NK-92 (cell line): Measurements from ENCODE around the gene BAZ1A.
"Not testable (repeated sequence)": the region's sequence is repeated elsewhere in the genome, so short reads cannot be mapped to it uniquely, and the experiment has no call there.

ENCODE experiments used
- DNase-seq: peaks from one replicate; lab custom pipeline; 2025; ENCODE audit not compliant: unreplicated experiment; lab: John Stamatoyannopoulos, UW

Gene BAZ1A

GRCh38 chr14:34785223-34786006, 89.7 kb downstream of the BAZ1A start:
- DNase-seq, result no peak

GRCh38 chr14:34782031-34782430, 93.1 kb downstream of the BAZ1A start:
- no peak for DNase-seq

- no peak for DNase-seq
Observed at GRCh38 chr14:34781242-34781641, 93.9 kb downstream of the BAZ1A start.

DNA sequence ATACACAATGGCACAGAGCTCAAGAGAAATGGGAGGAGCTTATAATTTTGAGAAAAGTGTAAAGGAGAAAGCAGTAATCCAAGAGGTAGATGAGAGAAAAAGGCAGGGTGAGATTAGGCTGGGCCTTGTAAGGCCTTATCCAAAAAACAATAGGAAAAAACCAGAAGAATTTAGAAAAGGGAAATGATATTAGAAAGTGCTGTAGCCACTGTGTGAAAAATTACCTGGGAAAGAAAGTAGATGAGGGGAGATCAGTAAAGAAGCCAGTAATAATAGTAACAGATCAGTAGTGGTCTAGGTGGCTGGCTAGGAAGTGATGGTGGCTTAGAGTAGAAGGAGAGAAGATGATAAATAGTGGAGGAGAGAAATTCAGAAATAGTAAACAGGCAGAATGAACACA, 94.5 kb downstream of the BAZ1A start:
- no peak for DNase-seq

GRCh38 chr14:34778744-34779143, 96.4 kb downstream of the BAZ1A start:
- DNase-seq, result no peak

GRCh38 chr14:34776611-34777010, 98.5 kb downstream of the BAZ1A start:
- DNase-seq, result no peak

DNA sequence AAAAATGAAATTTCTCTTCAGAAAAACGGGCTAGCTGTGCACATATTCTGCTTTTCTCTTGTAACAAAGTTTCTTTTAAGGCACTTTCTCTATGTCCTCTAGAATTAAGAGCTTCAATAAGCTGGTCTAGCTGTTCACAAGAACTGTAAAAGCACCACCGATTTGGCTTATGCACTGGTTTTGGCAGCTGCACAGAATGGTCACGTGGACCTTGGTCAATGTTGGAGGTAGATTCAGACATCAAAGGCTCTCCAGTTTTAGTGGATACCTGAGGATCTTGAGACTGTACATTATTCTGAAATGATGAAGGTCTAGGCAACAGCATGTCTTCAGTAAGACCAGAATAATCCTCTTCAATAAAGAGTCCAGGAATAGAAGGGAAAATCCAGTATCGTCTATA, 99.2 kb downstream of the BAZ1A start:
- DNase-seq, result no peak

DNA sequence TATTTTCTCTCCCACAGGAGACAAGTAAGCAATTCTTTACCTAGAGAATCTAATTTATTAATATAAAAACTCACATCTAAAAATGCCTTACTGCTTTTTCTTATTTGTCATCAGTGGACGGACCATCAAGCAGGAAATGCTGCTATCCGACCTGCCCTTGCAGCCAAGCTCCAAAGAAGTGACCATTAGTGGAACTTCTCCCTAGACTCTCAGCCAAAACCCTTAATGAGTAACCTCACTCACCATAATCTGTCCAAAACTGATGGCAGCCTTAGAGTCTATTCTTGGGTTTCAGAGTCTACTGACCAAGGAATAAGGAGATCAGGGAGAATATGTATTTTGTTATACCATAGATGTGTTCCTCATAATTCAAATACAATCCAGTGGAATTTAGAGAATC, 99.8 kb downstream of the BAZ1A start:
- no peak for DNase-seq

DNA sequence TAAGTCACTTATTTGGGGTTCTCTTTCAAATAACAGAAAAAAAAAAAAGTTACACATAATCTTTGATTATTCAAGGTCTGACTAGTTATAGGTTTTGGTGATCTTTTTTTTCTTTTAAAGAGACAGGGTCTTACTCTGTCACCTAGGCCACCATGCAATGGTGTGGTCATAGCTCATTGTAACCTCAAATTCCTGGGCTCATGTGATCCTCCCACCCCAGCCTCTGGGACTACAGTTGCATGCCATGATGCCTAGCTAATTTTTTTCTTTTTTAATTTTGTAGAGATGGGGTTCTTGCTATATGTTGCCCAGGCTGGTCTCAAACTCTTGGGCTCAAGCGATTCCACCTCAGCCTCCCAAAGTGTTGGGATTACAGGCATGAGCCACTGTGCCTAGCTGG, 104.3 kb downstream of the BAZ1A start:
- DNase-seq, result no peak

DNA sequence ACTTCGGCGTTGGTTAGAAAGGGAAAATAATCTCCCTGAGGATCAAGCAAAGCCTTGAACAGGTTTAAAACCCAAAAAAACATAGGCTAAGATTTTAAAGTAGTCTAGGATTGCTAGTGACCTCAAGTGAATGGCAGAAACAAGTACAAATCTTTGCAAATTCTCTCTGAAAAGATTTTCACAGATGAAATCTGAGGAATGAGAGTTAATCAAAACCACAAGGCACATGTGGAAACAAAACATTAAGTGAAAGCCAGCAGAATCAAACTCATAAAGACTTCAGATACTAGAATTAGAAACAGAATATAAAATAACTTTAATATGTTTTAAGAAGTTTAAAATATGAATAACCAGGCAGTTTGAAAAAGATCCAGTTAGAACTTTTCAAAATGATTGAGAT, 108.6 kb downstream of the BAZ1A start:
- DNase-seq, result no peak

DNA sequence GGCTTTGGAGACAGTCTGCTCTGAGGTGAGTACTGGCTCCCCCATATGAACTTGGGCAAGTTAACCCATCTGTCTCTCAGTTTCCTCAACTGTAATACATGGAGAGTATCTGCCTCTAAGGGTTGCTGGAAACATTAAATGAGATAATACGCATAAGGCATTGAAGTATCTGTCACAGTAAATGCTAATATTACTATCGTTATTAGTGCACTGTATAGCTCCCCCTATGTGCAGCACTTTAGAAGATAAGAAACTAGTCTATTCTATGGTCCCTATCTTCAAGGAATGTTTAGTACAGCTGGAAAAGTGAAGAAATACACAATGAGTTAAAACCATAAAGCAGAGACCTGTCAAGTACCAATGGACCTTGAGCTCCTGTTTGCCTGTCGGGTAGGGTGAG, 109.1 kb downstream of the BAZ1A start:
- DNase-seq, result no peak

- no peak for DNase-seq
Observed at GRCh38 chr14:34755215-34755614, 119.9 kb downstream of the BAZ1A start.

- no peak for DNase-seq
Observed at GRCh38 chr14:34754687-34755086, 120.5 kb downstream of the BAZ1A start.

GRCh38 chr14:34750670-34751069, 124.5 kb downstream of the BAZ1A start:
- DNase-seq, result no peak

- DNase-seq, result no peak
Observed at GRCh38 chr14:34750233-34750632, 124.9 kb downstream of the BAZ1A start.

- DNase-seq, result no peak
Observed at GRCh38 chr14:34749408-34749807, 125.8 kb downstream of the BAZ1A start.

DNA sequence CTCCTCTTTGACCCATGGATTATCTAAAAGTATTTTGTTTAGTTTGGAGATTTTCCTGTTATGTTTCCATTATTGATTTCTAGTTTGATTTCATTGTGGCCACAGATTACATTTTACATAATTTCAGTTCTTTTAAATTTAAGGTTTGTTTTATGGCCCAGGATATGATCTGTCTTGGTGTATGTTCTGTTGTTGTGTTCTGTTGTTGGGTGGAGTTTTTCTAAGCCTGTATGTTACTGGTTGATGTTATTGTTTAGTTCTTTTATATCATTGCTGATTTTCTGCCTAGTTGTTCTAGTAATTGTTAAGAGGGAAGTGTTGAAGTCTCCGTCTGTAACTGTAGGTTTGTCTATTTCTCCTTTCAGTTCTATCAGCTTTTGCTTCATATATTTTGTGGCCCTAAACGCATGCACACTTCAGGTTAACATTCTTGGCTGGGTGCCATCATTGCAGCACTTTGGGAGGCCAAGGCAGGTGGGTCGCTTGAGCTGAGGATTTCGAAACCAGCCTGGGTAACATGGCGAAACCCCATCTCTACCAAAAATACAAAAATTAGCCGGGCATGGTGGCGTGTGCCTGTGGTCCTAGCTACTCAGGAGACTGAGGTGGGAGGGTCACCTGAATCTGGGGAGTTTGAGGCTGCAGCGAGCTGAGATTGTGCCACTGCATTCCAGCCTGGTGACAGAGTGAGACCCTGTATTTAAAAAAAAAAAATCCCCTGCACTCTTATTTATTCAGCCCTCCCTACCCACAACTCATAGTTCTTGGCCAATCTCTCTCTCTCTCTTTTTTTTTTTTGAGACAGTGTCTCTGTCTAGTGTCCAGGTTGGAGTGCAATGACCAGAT, 132.7 kb downstream of the BAZ1A start:
- DNase-seq, result no peak

- no peak for DNase-seq
Observed at GRCh38 chr14:34741840-34742239, 133.3 kb downstream of the BAZ1A start.

DNA sequence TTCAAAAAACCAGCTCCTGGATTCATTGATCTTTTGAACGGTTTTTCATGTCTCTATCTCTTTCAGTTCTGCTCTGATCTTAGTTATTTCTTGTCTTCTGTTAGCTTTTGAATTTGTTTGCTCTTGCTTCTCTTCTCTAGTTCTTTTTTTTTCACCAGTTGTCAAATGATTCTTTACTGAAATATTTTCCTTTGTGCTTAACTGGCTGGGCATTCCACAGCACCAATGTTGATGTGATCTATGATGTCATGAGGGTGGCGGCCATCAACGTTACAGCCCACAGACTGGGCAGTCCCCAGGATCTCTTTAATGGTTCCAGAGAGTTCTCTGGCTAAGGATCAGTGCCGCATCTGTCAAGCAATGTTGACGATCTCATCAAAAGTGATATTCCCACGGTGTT, 135.0 kb downstream of the BAZ1A start:
- DNase-seq, result not testable (repeated sequence)

DNA sequence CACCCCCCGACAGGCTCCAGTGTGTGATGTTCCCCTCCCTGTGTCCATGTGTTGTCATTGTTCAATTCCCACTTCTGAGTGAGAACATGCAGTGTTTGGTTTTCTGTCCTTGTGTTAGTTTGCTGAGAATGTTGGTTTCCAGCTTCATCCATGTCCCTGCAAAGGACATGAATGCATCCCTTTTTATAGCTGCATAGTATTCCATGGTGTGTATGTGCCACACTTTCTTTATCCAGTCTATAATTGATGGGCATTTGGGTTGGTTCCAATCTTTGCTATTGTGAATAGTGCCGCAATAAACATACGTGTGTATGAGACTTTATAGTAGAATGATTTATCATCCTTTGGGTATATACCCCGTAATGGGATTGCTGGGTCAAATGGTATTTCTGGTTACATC, 138.1 kb downstream of the BAZ1A start:
- DNase-seq, result not testable (repeated sequence)

DNA sequence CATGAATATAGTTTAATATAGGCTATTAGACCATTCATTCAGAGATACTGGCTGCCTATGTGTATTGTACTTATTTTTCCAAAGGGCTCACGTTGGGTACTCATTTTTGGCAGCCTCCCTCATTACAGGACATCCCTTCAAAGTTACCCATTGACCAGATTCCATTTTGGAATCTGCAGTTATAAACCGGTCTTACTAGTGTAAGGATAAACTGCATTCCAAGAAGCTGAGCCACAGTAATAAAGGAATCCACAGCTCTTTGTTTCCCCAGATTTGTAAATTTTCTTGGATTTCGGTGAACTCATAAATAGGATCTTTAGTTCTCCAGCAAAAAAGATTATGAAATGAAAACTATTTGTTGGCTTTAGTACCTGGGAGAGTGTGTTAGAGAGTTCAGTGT, 141.9 kb downstream of the BAZ1A start:
- no peak for DNase-seq

GRCh38 chr14:34732802-34733201, 142.4 kb downstream of the BAZ1A start:
- DNase-seq, result no peak
